A673 (cell line): ENCODE data around the gene RETREG3.

ENCODE experiments used
- CTCF ChIP-seq: fragments of 300-800, 200-600 bp; sonication (generic); conservative IDR thresholded peaks from 2 replicates; pipeline ENCODE4 v1.5.1; 2017; ENCODE audit warnings: low read depth, mild to moderate bottlenecking, antibody characterized with exemption, low read length, moderate library complexity, mixed read lengths
- EZH2 ChIP-seq: fragments of 200-600 bp; sonication (generic); IDR thresholded peaks from 2 replicates; pipeline ENCODE4 v1.6.1; 2017; ENCODE audit warnings: borderline replicate concordance, low read depth, mild to moderate bottlenecking, mixed read lengths, antibody characterized with exemption, low read length; ENCODE audit not compliant: poor library complexity, severe bottlenecking

GRCh38 chr17:42612013-42612412 lies 2.8 kb upstream of the RETREG3 start:
- TF ChIP-seq CTCF (no peak), EZH2 (no peak)
